K562 (cell line): ENCODE data around the gene SLIT1.

Experiments used
- CTCF ChIP-seq, 3 experiments: IDR thresholded peaks in 2 of 3; conservative IDR thresholded peaks in 1 of 3; 2 replicates each; pipeline ENCODE4 v1.5.1; 2011 to 2012; ENCODE audit warnings: low read length in 3 of 3, mild to moderate bottlenecking in 3 of 3, control low read depth in 2 of 3, improper control_type of control experiment in 1 of 3, inconsistent platforms in 1 of 3, low read depth in 1 of 3, mixed read lengths in 1 of 3, moderate library complexity in 1 of 3; ENCODE audit not compliant: insufficient read depth in 2 of 3
- EGR1 ChIP-seq: fragments of 450-650 bp; conservative IDR thresholded peaks from 2 replicates; pipeline ENCODE4 v1.6.1; 2017; ENCODE audit warnings: mild to moderate bottlenecking
- HLTF ChIP-seq: fragments of 450-650 bp; IDR thresholded peaks from 2 replicates; pipeline ENCODE4 v1.6.1; 2016
- HMG20B ChIP-seq: fragments of 250-450 bp; sonication (Bioruptor Pico); IDR thresholded peaks from 2 replicates; pipeline ENCODE4 v1.5.0; 2021; ENCODE audit warnings: mild to moderate bottlenecking
- NR2C2 ChIP-seq, 2 experiments: fragments of 200-800 bp in 1 of 2; sonication (Bioruptor generic) in 1 of 2; sonication (generic) in 1 of 2; formaldehyde crosslinking in 1 of 2; IDR thresholded peaks; 2 replicates each; pipeline versions ENCODE4 v1.6.1 to v1.8.0; 2016 to 2022; ENCODE audit warnings: mild to moderate bottlenecking in 1 of 2, missing compliant biosample characterization in 1 of 2, missing genetic modification characterization in 1 of 2, missing genetic modification reagents in 1 of 2
- PHTF2 ChIP-seq: fragments of 250-450 bp; sonication (Bioruptor Pico); IDR thresholded peaks from 2 replicates; pipeline ENCODE4 v1.5.0; 2021; ENCODE audit warnings: mild to moderate bottlenecking
- SP2 ChIP-seq: IDR thresholded peaks from 2 replicates; pipeline ENCODE4 v1.6.1; 2011; ENCODE audit warnings: mild to moderate bottlenecking, low read depth, low read length, moderate library complexity; ENCODE audit not compliant: poor library complexity, severe bottlenecking; ENCODE audit errors: extremely low read depth
- YY1 ChIP-seq, 3 experiments: IDR thresholded peaks; 2 replicates each; pipeline ENCODE4 v1.6.1; 2011; ENCODE audit warnings: low read length in 2 of 3, mild to moderate bottlenecking in 2 of 3, moderate library complexity in 2 of 3, borderline replicate concordance in 1 of 3, control low read depth in 1 of 3, low read depth in 1 of 3; ENCODE audit not compliant: insufficient read depth in 3 of 3, insufficient replicate concordance in 2 of 3, control insufficient read depth in 1 of 3, insufficient read length in 1 of 3; ENCODE audit errors: extremely low read depth in 1 of 3
- ZNF311 ChIP-seq: fragments of 250-450 bp; sonication (Bioruptor Pico); IDR thresholded peaks from 2 replicates; pipeline ENCODE4 v1.4.0; 2020; ENCODE audit warnings: mild to moderate bottlenecking, moderate library complexity
- TF ChIP-seq, protein P1 (sequence below): sonication (generic); formaldehyde crosslinking; IDR thresholded peaks from 2 replicates; pipeline ENCODE4 v1.8.0; 2022; ENCODE audit warnings: mild to moderate bottlenecking, missing genetic modification reagents

GRCh38 chr10:97020452-97021400 lies 165.0 kb downstream of the SLIT1 start:
- TF ChIP-seq SP2 (no peak), CTCF (IDR thresholded peaks at IDR 0.05 in 2 of 3, conservative IDR thresholded peaks at IDR 0.05 in 1 of 3; ENCODE audit: insufficient read depth in 2 of 3, low read depth in 1 of 3, low read length in 3 of 3) (no peak), YY1 (IDR thresholded peaks at IDR 0.05; ENCODE audit: borderline replicate concordance in 1 of 3, control insufficient read depth in 1 of 3, extremely low read depth in 1 of 3, insufficient read depth in 3 of 3, insufficient read length in 1 of 3, insufficient replicate concordance in 2 of 3, low read depth in 1 of 3, low read length in 2 of 3) (no peak), NR2C2 (CRISPR knock-in tag; IDR thresholded peaks at IDR 0.05) (no peak), NR2C2 (tag; IDR thresholded peaks at IDR 0.05) (no peak), EGR1 (no peak), ZNF311 (no peak), HLTF (no peak), PHTF2 (CRISPR knock-in tag) (no peak), HMG20B (CRISPR knock-in tag) (no peak)
- TF ChIP-seq, protein P1, sequence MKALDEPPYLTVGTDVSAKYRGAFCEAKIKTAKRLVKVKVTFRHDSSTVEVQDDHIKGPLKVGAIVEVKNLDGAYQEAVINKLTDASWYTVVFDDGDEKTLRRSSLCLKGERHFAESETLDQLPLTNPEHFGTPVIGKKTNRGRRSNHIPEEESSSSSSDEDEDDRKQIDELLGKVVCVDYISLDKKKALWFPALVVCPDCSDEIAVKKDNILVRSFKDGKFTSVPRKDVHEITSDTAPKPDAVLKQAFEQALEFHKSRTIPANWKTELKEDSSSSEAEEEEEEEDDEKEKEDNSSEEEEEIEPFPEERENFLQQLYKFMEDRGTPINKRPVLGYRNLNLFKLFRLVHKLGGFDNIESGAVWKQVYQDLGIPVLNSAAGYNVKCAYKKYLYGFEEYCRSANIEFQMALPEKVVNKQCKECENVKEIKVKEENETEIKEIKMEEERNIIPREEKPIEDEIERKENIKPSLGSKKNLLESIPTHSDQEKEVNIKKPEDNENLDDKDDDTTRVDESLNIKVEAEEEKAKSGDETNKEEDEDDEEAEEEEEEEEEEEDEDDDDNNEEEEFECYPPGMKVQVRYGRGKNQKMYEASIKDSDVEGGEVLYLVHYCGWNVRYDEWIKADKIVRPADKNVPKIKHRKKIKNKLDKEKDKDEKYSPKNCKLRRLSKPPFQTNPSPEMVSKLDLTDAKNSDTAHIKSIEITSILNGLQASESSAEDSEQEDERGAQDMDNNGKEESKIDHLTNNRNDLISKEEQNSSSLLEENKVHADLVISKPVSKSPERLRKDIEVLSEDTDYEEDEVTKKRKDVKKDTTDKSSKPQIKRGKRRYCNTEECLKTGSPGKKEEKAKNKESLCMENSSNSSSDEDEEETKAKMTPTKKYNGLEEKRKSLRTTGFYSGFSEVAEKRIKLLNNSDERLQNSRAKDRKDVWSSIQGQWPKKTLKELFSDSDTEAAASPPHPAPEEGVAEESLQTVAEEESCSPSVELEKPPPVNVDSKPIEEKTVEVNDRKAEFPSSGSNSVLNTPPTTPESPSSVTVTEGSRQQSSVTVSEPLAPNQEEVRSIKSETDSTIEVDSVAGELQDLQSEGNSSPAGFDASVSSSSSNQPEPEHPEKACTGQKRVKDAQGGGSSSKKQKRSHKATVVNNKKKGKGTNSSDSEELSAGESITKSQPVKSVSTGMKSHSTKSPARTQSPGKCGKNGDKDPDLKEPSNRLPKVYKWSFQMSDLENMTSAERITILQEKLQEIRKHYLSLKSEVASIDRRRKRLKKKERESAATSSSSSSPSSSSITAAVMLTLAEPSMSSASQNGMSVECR (CRISPR knock-in tag) = no peak
